HEK293 (cell line): ENCODE results near the gene CR1.
"Not testable (repeated sequence)": the region's sequence is repeated elsewhere in the genome, so short reads cannot be mapped to it uniquely, and the experiment has no call there.

Source experiments
- CTCF ChIA-PET: fragments of 350-600 bp; formaldehyde crosslinking; extraction: SDS; loops from one replicate; lab custom pipeline; 2021; ENCODE audit warnings: antibody characterized with exemption; lab: Yijun Ruan, JAX
- POLR2A ChIA-PET: fragments of 300-600 bp; formaldehyde crosslinking; extraction: SDS; loops from one replicate; lab custom pipeline; 2020; ENCODE audit warnings: antibody characterized with exemption, inconsistent platforms; lab: Yijun Ruan, JAX
- H3K27ac ChIP-seq: fragments of 200-500 bp; sonication (Bioruptor generic); 2 replicates; pipeline ENCODE4 v1.5.1; 2014; ENCODE audit warnings: low read depth, low read length, control low read depth, inconsistent platforms; ENCODE audit errors: extremely low read depth
- H3K36me3 ChIP-seq, 2 experiments: fragments of 200-500 bp in 1 of 2; sonication (Bioruptor generic) in 1 of 2; 1 replicate in 1 of 2; 2 replicates in 1 of 2; pipeline ENCODE4 v1.5.1; 2014 to 2017; ENCODE audit warnings: inconsistent platforms in 2 of 2, low read length in 2 of 2; ENCODE audit not compliant: control insufficient read depth in 2 of 2, insufficient read depth in 1 of 2
- H3K4me1 ChIP-seq: fragments of 200-500 bp; sonication (Bioruptor generic); 2 replicates; pipeline ENCODE4 v1.5.1; 2014; ENCODE audit warnings: mild to moderate bottlenecking, low read length, inconsistent platforms; ENCODE audit not compliant: control insufficient read depth, insufficient read depth
- H3K4me3 ChIP-seq: 2 replicates; pipeline ENCODE4 v1.5.1; 2011; ENCODE audit warnings: low read depth, mild to moderate bottlenecking, control low read depth, low read length, moderate library complexity
- H3K9me3 ChIP-seq: fragments of 200-500 bp; sonication (Bioruptor generic); 2 replicates; pipeline ENCODE4 v1.5.1; 2014; ENCODE audit warnings: low read depth, low read length, inconsistent platforms; ENCODE audit not compliant: control insufficient read depth, insufficient read depth
- HOXD13 ChIP-seq: sonication (generic); formaldehyde crosslinking; IDR thresholded peaks from 2 replicates; pipeline ENCODE4 v1.8.0; 2022; ENCODE audit warnings: missing genetic modification reagents, borderline replicate concordance
- YY2 ChIP-seq: fragments of 450-650 bp; formaldehyde crosslinking; IDR thresholded peaks from 2 replicates; pipeline ENCODE4 v1.5.1; 2016; ENCODE audit warnings: missing biosample characterization, missing genetic modification characterization
- ZBTB20 ChIP-seq: fragments of 450-650 bp; formaldehyde crosslinking; IDR thresholded peaks from 2 replicates; pipeline ENCODE4 v1.5.1; 2016; ENCODE audit warnings: missing biosample characterization, missing genetic modification characterization
- ZBTB6 ChIP-seq: fragments of 450-650 bp; formaldehyde crosslinking; IDR thresholded peaks from 2 replicates; pipeline ENCODE4 v1.5.1; 2017; ENCODE audit warnings: missing biosample characterization, missing genetic modification characterization
- ZBTB8A ChIP-seq: fragments of 450-650 bp; formaldehyde crosslinking; IDR thresholded peaks from 2 replicates; pipeline ENCODE4 v1.5.1; 2016; ENCODE audit warnings: missing biosample characterization, missing genetic modification characterization
- ZNF202 ChIP-seq: fragments of 450-650 bp; formaldehyde crosslinking; IDR thresholded peaks from 2 replicates; pipeline ENCODE4 v1.5.1; 2016; ENCODE audit warnings: missing biosample characterization, missing genetic modification characterization, borderline replicate concordance
- ZNF23 ChIP-seq: fragments of 450-650 bp; formaldehyde crosslinking; IDR thresholded peaks from 2 replicates; pipeline ENCODE4 v1.5.1; 2016; ENCODE audit warnings: missing biosample characterization, missing genetic modification characterization, borderline replicate concordance
- ZNF280D ChIP-seq: fragments of 450-650 bp; formaldehyde crosslinking; IDR thresholded peaks from 2 replicates; pipeline ENCODE4 v1.5.1; 2016; ENCODE audit warnings: missing biosample characterization, missing genetic modification characterization
- ZNF292 ChIP-seq: fragments of 450-650 bp; formaldehyde crosslinking; IDR thresholded peaks from 2 replicates; pipeline ENCODE4 v1.5.1; 2016; ENCODE audit warnings: low read depth, missing biosample characterization, missing genetic modification characterization, borderline replicate concordance
- ZNF398 ChIP-seq: fragments of 450-650 bp; formaldehyde crosslinking; IDR thresholded peaks from 2 replicates; pipeline ENCODE4 v1.5.1; 2017; ENCODE audit warnings: missing biosample characterization, missing genetic modification characterization
- ZNF416 ChIP-seq: fragments of 450-650 bp; formaldehyde crosslinking; IDR thresholded peaks from 2 replicates; pipeline ENCODE4 v1.5.1; 2016; ENCODE audit warnings: missing biosample characterization, missing genetic modification characterization
- ZNF626 ChIP-seq: fragments of 450-650 bp; sonication (Bioruptor Pico); formaldehyde crosslinking; IDR thresholded peaks from 2 replicates; pipeline ENCODE4 v1.5.1; 2018; ENCODE audit warnings: missing biosample characterization, missing genetic modification characterization, inconsistent platforms
- ZNF747 ChIP-seq: fragments of 450-650 bp; formaldehyde crosslinking; IDR thresholded peaks from 2 replicates; pipeline ENCODE4 v1.5.1; 2016; ENCODE audit warnings: missing biosample characterization, missing genetic modification characterization
- ZNF837 ChIP-seq: fragments of 450-650 bp; formaldehyde crosslinking; IDR thresholded peaks from 2 replicates; pipeline ENCODE4 v1.5.1; 2016; ENCODE audit warnings: missing biosample characterization, missing genetic modification characterization

Gene CR1

GRCh38 chr1:207633226-207633625 is 137.3 kb downstream of the CR1 start:
- H3K4me1 ChIP-seq, result no peaks in the 10 kb centered on the region
- CTCF ChIA-PET, result interaction anchor here (1.0 kb wide), 1 partner anchor 21 kb away, joined by 3 read pairs; no protein-coding TSS in a partner anchor
- POLR2A ChIA-PET, result no interaction called here

GRCh38 chr1:207633699-207634289 is 137.8 kb downstream of the CR1 start:
- H3K27ac ChIP-seq, H3K36me3 ChIP-seq, POLR2A ChIA-PET, H3K4me3 ChIP-seq, H3K4me1 ChIP-seq, H3K9me3 ChIP-seq: not testable (repeated sequence)
- CTCF ChIA-PET, result interaction anchor here (1.3 kb wide), 1 partner anchor 13 kb away, joined by 5 read pairs; no protein-coding TSS in a partner anchor

More at GRCh38 chr1:207633226-207633625, 137.3 kb downstream of the CR1 start:
- Histone ChIP-seq H3K27ac (no peak overlapping the region), H3K36me3 (no peaks in the 10 kb centered on the region)
- TF ChIP-seq ZBTB6 (tag by site-specific recombination) (no peak), ZNF202 (tag by site-specific recombination) (no peak), ZBTB8A (tag by site-specific recombination) (no peak), ZNF23 (no peak), HOXD13 (no peak), ZBTB20 (no peak), ZNF747 (tag by site-specific recombination) (no peak), YY2 (tag by site-specific recombination) (no peak), ZNF837 (tag by site-specific recombination) (no peak), ZNF280D (tag by site-specific recombination) (no peak), ZNF626 (tag by site-specific recombination) (no peak), ZNF416 (tag by site-specific recombination) (no peak), ZNF398 (tag by site-specific recombination) (no peak), ZNF292 (no peak)
- TF ChIP-seq, all 188 proteins: peak for 0
- Histone ChIP-seq H3K9me3 (no peaks in the 10 kb centered on the region), H3K4me3 (no peak overlapping the region)

- H3K9me3 ChIP-seq, H3K36me3 ChIP-seq, POLR2A ChIA-PET, H3K27ac ChIP-seq, H3K4me1 ChIP-seq, H3K4me3 ChIP-seq: not testable (repeated sequence)
- CTCF ChIA-PET, result interaction anchor here (0.6 to 1.3 kb wide), 2 partner anchors 13 to 129 kb away, joined by 4 to 5 read pairs; no protein-coding TSS in a partner anchor
These were observed 138.3 kb downstream of the CR1 start for GRCh38 chr1:207634293-207634692.

GRCh38 chr1:207635569-207636186 is 139.7 kb downstream of the CR1 start:
- H3K36me3 ChIP-seq, CTCF ChIA-PET, POLR2A ChIA-PET, H3K4me1 ChIP-seq, H3K9me3 ChIP-seq, H3K4me3 ChIP-seq, H3K27ac ChIP-seq: not testable (repeated sequence)

GRCh38 chr1:207638487-207639145 is 142.7 kb downstream of the CR1 start:
- H3K27ac ChIP-seq, H3K36me3 ChIP-seq, CTCF ChIA-PET, H3K9me3 ChIP-seq, POLR2A ChIA-PET, H3K4me3 ChIP-seq, H3K4me1 ChIP-seq: not testable (repeated sequence)

- POLR2A ChIA-PET, H3K9me3 ChIP-seq, H3K4me1 ChIP-seq, H3K4me3 ChIP-seq, H3K36me3 ChIP-seq, H3K27ac ChIP-seq: not testable (repeated sequence)
- CTCF ChIA-PET, result interaction anchor here (1.2 to 2.4 kb wide), 2 partner anchors 10 to 19 kb away, joined by 3 to 7 read pairs; no protein-coding TSS in a partner anchor
These were observed 143.4 kb downstream of the CR1 start for GRCh38 chr1:207639362-207639761.
